ENCODE results near the gene EPHB6.

DNA sequence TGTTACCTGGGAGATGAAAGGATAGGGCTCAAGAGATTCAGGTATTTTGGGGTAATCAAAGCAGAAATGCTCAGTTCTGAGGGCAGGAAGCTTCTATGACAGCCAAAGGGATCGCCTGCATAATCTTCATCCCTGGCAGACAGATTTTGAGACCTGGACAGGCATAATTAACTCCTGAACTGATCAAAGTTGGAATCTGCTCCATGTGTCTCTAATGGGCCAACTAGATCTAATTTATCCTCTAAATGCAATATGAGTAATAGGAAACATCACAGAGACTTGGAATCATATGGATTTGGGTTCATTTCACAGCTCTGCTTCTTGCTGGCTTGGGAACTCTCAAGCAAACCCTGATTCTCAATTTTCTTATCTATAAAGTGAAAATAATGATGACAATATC, 41.2 kb upstream of the EPHB6 start:
- TF ChIP-seq POLR2A (IDR thresholded peaks at IDR 0.05) (no peak), CTCF (IDR thresholded peaks at IDR 0.05) (no peak)

All from lower leg skin (tissue), 3 donors.